Forelimb muscle (tissue), 1 donor: ENCODE data around the gene TAF1C. TPM values are rescaled to one million over a fixed set of nuclear protein-coding genes. Genes with fewer than 3 reads are reported as not detected.
"Not testable (repeated sequence)": the region's sequence is repeated elsewhere in the genome, so short reads cannot be mapped to it uniquely, and the experiment has no call there.

Experiments used
- DNase-seq: peaks from one replicate; pipeline ENCODE4 v3.0.0-alpha.2; 2013; ENCODE audit warnings: low read depth
- polyA plus RNA-seq: library from polyadenylated mRNA; unstranded; fragments of 120-200 nt; gene quantifications from one replicate; pipeline ENCODE4 v1.2.1, GENCODE V29; 2013; ENCODE audit not compliant: insufficient read length

TAF1C gene
- polyA plus RNA-seq, 1 donor = 26.1 TPM

GRCh38 chr16:84212154-84212553 lies 25.3 kb upstream of the TAF1C start:
- DNase-seq = no peak

GRCh38 chr16:84209989-84210388 lies 23.1 kb upstream of the TAF1C start:
- DNase-seq = no peak

- no peak for DNase-seq
Measured at GRCh38 chr16:84207879-84208278, 21.0 kb upstream of the TAF1C start.

- no peak for DNase-seq
Measured at GRCh38 chr16:84207251-84207650, 20.4 kb upstream of the TAF1C start.

- no peak for DNase-seq
Measured at GRCh38 chr16:84205976-84206691, 19.3 kb upstream of the TAF1C start.

GRCh38 chr16:84205123-84205522 lies 18.3 kb upstream of the TAF1C start:
- DNase-seq = not testable (repeated sequence)

GRCh38 chr16:84204551-84204950 lies 17.7 kb upstream of the TAF1C start:
- not testable (repeated sequence) for DNase-seq

- no peak for DNase-seq
Measured at GRCh38 chr16:84199861-84200260, 13.0 kb upstream of the TAF1C start.

GRCh38 chr16:84199097-84199496 lies 12.2 kb upstream of the TAF1C start:
- DNase-seq = no peak

- no peak for DNase-seq
Measured at GRCh38 chr16:84198401-84198800, 11.5 kb upstream of the TAF1C start.

- no peak for DNase-seq
Measured at GRCh38 chr16:84197466-84198128, 10.7 kb upstream of the TAF1C start.

GRCh38 chr16:84196727-84197394 lies 10.0 kb upstream of the TAF1C start:
- no peak for DNase-seq

- DNase-seq = no peak
Measured at GRCh38 chr16:84196101-84196500, 9.2 kb upstream of the TAF1C start.

- DNase-seq = no peak
Measured at GRCh38 chr16:84195201-84196093, 8.6 kb upstream of the TAF1C start.

- DNase-seq = no peak
Measured at GRCh38 chr16:84194470-84195200, 7.8 kb upstream of the TAF1C start.

GRCh38 chr16:84194018-84194417 lies 7.2 kb upstream of the TAF1C start:
- DNase-seq = no peak

GRCh38 chr16:84193480-84193879 lies 6.6 kb upstream of the TAF1C start:
- no peak for DNase-seq

- no peak for DNase-seq
Measured at GRCh38 chr16:84191466-84191865, 4.6 kb upstream of the TAF1C start.

- DNase-seq = no peak
Measured at GRCh38 chr16:84190731-84191388, 4.0 kb upstream of the TAF1C start, which contains the start of gene ADAD2. Gene ADAD2 (plus strand): TSS chr16:84191157. CDS start chr16:84191231, 74 bp downstream.

- no peak for DNase-seq
Measured at GRCh38 chr16:84184775-84185174, 2.1 kb downstream of the TAF1C start.
